GM18870 (cell line): ENCODE data around the gene SLC22A23.

Source experiments
- ATAC-seq: cut with Tn5 transposase; IDR thresholded peaks from one replicate; pipeline ENCODE4 v1.9.1; 2021; ENCODE audit warnings: moderate library complexity; ENCODE audit not compliant: unreplicated experiment

Gene SLC22A23

GRCh38 chr6:3232017-3232945 is 224.6 kb downstream of the SLC22A23 start:
- ATAC-seq: no peak

GRCh38 chr6:3231247-3232016 is 225.4 kb downstream of the SLC22A23 start:
- ATAC-seq: no peak

GRCh38 chr6:3230900-3231246 is 226.0 kb downstream of the SLC22A23 start:
- no peak for ATAC-seq

- no peak for ATAC-seq
Measured at GRCh38 chr6:3230256-3230882, 226.5 kb downstream of the SLC22A23 start.

- ATAC-seq: no peak
Measured at GRCh38 chr6:3229566-3230178, 227.2 kb downstream of the SLC22A23 start.

- ATAC-seq: no peak
Measured at GRCh38 chr6:3228771-3229565, 227.9 kb downstream of the SLC22A23 start.

- no peak for ATAC-seq
Measured at GRCh38 chr6:3228046-3228671, 228.7 kb downstream of the SLC22A23 start.

GRCh38 chr6:3227363-3228045 is 229.3 kb downstream of the SLC22A23 start, which contains the start of gene TUBB2B:
TUBB2B (minus strand) TSS chr6:3227653; CDS start chr6:3227543, 110 bp downstream.
- ATAC-seq: no peak

- ATAC-seq: no peak
Measured at GRCh38 chr6:3226481-3227362, 230.1 kb downstream of the SLC22A23 start.

GRCh38 chr6:3226042-3226441 is 230.8 kb downstream of the SLC22A23 start:
- no peak for ATAC-seq

- ATAC-seq: no peak
Measured at GRCh38 chr6:3222506-3223038, 234.3 kb downstream of the SLC22A23 start.

- no peak for ATAC-seq
Measured at GRCh38 chr6:3221578-3221977, 235.3 kb downstream of the SLC22A23 start.

GRCh38 chr6:3220366-3220765 is 236.5 kb downstream of the SLC22A23 start:
- no peak for ATAC-seq
